Activated T-cell treated with anti-CD3 and anti-CD28 coated beads, Interleukin-2, amount 50 U/mL, for 4 hours (primary cell): ENCODE measurements around the gene RCAN2. TPM values are rescaled to one million over a fixed set of nuclear protein-coding genes. Genes with fewer than 3 reads are reported as not detected.

ENCODE experiments used
- ATAC-seq, 2 donors: fragments of 200-7000 bp; cut with Tn5 transposase; one replicate each; pipeline ENCODE4 v1.10.0; 2021
- DNase-seq: peaks from one replicate; pipeline ENCODE4 v3.0.0-alpha.2; 2020
- H3K27me3 Mint-ChIP-seq: one replicate; pipeline ENCODE4 v1.8.0; 2021; ENCODE audit warnings: low read depth, mixed read lengths
- H3K36me3 Mint-ChIP-seq: one replicate; pipeline ENCODE4 v1.8.0; 2022; ENCODE audit warnings: mixed read lengths; ENCODE audit not compliant: insufficient read depth
- H3K4me1 Mint-ChIP-seq: one replicate; pipeline ENCODE4 v1.8.0; 2021; ENCODE audit warnings: low read depth, mixed read lengths
- H3K4me3 Mint-ChIP-seq: one replicate; pipeline ENCODE4 v1.8.0; 2021; ENCODE audit warnings: mild to moderate bottlenecking, moderate library complexity, mixed read lengths
- H3K9me3 Mint-ChIP-seq: one replicate; pipeline ENCODE4 v1.8.0; 2021; ENCODE audit warnings: mixed read lengths
- total RNA-seq, 3 donors: library from RNA; stranded (reverse); gene quantifications; one replicate each; pipeline ENCODE4 v1.2.1, GENCODE V29; 2021

RCAN2 gene
- total RNA-seq, 3 donors from 2014 or later, result 0.48 to 1.5 (median 1.1) TPM

- no peaks in the 10 kb centered on the region for H3K27me3 Mint-ChIP-seq
- H3K4me1 Mint-ChIP-seq, result peaks cover 9% of the 10 kb centered on the region
- H3K9me3 Mint-ChIP-seq, result no peaks in the 10 kb centered on the region
- no peaks in the 10 kb centered on the region for H3K36me3 Mint-ChIP-seq
- DNase-seq (no peak), ATAC-seq (peak; percentile 63 to 68)
- no peak overlapping the region for H3K4me3 Mint-ChIP-seq
Measured at GRCh38 chr6:46220352-46221221, 270.7 kb downstream of the RCAN2 start.

DNA sequence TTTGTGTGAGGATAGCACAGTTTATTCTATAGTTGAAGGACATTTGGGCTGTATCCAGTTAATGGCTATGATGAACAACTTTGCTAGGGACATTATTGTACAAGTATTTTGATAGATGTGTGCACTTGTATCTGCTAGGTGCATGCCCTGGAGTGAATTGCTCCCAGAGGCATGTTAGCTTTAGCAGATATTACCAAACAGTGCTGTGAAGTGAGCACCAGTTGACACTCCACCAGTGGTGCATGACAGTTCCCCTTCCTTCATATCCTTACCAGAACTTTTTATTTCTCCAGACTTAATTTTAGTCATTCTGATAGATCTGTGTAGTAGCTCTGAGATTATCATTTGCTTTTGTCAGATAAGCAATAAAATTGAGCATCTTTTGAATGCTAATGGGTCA lies 271.6 kb downstream of the RCAN2 start:
- Mint-ChIP-seq H3K9me3 (no peaks in the 10 kb centered on the region), H3K27me3 (no peaks in the 10 kb centered on the region), H3K4me1 (peaks cover 9% of the 10 kb centered on the region), H3K4me3 (no peak overlapping the region), H3K36me3 (no peaks in the 10 kb centered on the region)
- ATAC-seq, result no peak
- no peak for DNase-seq

DNA sequence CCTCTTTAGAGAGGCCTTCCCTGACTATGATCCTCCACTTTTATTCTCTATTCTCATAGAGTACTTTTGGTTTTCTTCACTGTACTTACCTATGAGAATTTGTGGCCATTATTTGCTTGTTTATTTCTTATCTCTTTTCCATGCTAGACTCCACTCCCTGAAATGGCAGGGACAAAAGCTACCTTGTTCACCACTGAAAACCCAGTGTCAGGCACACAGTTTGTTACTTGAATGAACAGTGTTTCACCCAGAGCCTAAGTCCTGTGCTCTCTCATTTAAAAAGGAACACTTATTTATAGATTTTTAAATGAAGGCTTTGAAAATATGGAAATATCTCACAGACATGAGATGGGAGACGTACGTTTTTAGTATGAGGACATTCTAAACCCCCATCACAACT lies 272.8 kb downstream of the RCAN2 start:
- Mint-ChIP-seq H3K4me1 (peaks cover 9% of the 10 kb centered on the region), H3K9me3 (no peaks in the 10 kb centered on the region), H3K27me3 (no peaks in the 10 kb centered on the region), H3K36me3 (no peaks in the 10 kb centered on the region), H3K4me3 (no peak overlapping the region)
- ATAC-seq, result no peak
- DNase-seq, result no peak

DNA sequence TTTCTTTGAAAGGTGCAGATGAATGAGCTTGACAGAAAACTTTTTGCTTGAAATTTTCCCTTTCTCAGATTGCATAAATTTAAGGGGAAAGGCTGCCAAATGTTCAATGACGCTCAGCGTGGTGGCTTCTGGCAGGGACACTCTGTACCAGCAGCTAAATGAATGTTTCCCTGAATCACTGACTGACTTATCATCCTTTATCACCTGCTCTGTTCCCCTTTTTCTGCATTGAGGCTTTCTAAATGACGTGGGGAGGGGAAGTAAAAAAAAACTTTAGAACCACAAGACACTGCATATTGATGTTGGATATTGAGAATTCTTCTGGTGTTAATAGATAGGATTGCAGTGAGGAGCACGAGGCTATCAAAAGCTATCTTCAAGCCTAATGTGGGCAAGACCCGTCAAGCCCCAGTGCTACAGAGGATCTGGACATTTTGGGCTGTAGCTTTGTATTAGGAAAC lies 273.5 kb downstream of the RCAN2 start:
- H3K27me3 Mint-ChIP-seq, result no peaks in the 10 kb centered on the region
- H3K4me3 Mint-ChIP-seq, result no peak overlapping the region
- H3K4me1 Mint-ChIP-seq, result peaks cover 9% of the 10 kb centered on the region
- ATAC-seq (peak; percentile 34 to 55), DNase-seq (no peak)
- no peaks in the 10 kb centered on the region for H3K36me3 Mint-ChIP-seq
- no peaks in the 10 kb centered on the region for H3K9me3 Mint-ChIP-seq

DNA sequence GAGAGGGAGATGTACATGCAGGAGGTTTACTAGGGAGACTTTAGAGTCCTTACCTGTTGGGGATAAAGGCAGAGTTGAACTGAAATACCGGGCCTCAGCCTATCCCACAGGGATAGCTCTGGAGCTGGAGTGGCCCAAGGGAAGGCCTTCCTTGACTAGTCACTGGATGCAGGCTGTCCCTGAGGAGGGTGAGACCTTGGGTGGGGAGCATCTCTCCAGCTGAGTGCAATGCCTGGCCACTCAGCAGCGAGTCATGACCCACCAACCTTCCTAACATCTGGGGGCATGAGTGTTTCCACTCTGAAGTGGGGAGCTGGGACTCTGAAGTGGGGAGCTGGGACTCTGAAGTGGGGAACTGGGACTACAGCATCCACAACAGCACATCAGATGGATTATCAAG lies 274.4 kb downstream of the RCAN2 start:
- DNase-seq, result no peak
- H3K9me3 Mint-ChIP-seq, result no peaks in the 10 kb centered on the region

DNA sequence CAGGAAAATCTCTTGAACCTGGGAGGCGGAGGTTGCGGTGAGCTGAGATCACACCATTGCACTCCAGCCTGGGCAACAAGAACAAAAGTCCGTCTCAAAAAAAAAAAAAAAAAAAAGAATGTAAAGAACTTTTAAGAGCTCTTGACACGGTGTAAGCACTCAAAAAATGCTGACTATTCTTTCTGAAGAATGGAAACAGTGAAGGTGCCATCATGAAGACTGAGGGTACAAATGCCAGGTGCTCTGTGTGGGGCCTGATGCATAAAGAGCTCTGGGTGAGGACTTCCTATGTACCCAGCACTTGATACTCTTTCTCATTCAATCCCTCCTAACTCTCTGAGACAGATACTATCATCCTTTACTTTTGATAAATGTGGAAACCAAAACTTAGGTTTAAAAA lies 275.5 kb downstream of the RCAN2 start:
- Mint-ChIP-seq H3K36me3 (no peaks in the 10 kb centered on the region), H3K4me1 (peaks cover 8% of the 10 kb centered on the region), H3K4me3 (no peak overlapping the region), H3K27me3 (no peaks in the 10 kb centered on the region), H3K9me3 (no peaks in the 10 kb centered on the region)
- ATAC-seq (no peak), DNase-seq (no peak)

More for the DNA sequence above, 274.4 kb downstream of the RCAN2 start:
- ATAC-seq, result no peak
- Mint-ChIP-seq H3K27me3 (no peaks in the 10 kb centered on the region), H3K4me3 (no peak overlapping the region), H3K36me3 (no peaks in the 10 kb centered on the region), H3K4me1 (peaks cover 9% of the 10 kb centered on the region)

DNA sequence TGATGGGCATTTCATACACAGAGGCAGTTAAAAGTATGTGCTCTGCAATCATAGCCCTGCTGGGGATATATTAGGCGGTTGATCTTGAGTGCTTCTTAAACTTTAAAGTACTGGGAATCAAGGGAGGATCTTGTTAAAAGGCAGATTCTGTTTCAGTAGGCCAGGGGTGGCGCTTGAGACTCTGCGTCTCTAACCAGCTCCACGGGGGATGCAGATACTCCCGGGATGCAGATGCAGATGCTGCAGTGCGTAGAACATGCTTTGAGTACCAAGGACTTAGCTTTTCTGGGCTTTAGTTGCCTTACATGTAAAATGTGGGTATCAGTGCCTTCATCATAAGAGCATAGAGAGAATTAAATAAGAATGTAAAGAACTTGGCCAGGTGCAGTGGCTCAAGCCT lies 276.0 kb downstream of the RCAN2 start:
- Mint-ChIP-seq H3K4me3 (no peak overlapping the region), H3K4me1 (peaks cover 3% of the 10 kb centered on the region), H3K36me3 (no peaks in the 10 kb centered on the region), H3K27me3 (no peaks in the 10 kb centered on the region), H3K9me3 (no peaks in the 10 kb centered on the region)
- no peak for ATAC-seq
- no peak for DNase-seq

- Mint-ChIP-seq H3K4me3 (no peak overlapping the region), H3K9me3 (no peaks in the 10 kb centered on the region), H3K36me3 (no peaks in the 10 kb centered on the region), H3K4me1 (no peaks in the 10 kb centered on the region), H3K27me3 (peaks cover 4% of the 10 kb centered on the region)
- ATAC-seq (no peak), DNase-seq (no peak)
Measured at GRCh38 chr6:46211917-46212316, 279.3 kb downstream of the RCAN2 start.

- no peak for ATAC-seq
- H3K9me3 Mint-ChIP-seq, result no peaks in the 10 kb centered on the region
- peaks cover 6% of the 10 kb centered on the region for H3K27me3 Mint-ChIP-seq
- DNase-seq, result no peak
- H3K4me3 Mint-ChIP-seq, result no peak overlapping the region
- H3K36me3 Mint-ChIP-seq, result no peaks in the 10 kb centered on the region
- H3K4me1 Mint-ChIP-seq, result no peaks in the 10 kb centered on the region
Measured at GRCh38 chr6:46210294-46210693, 281.0 kb downstream of the RCAN2 start.

- H3K9me3 Mint-ChIP-seq, result peaks cover 2% of the 10 kb centered on the region
- ATAC-seq, result no peak
- DNase-seq, result no peak
- peaks cover 14% of the 10 kb centered on the region for H3K27me3 Mint-ChIP-seq
- H3K36me3 Mint-ChIP-seq, result no peaks in the 10 kb centered on the region
- H3K4me3 Mint-ChIP-seq, result no peak overlapping the region
- no peaks in the 10 kb centered on the region for H3K4me1 Mint-ChIP-seq
Measured at GRCh38 chr6:46208303-46208702, 282.9 kb downstream of the RCAN2 start.

- no peak for DNase-seq
- no peaks in the 10 kb centered on the region for H3K36me3 Mint-ChIP-seq
- H3K27me3 Mint-ChIP-seq, result peaks cover 14% of the 10 kb centered on the region
- no peaks in the 10 kb centered on the region for H3K4me1 Mint-ChIP-seq
- no peak overlapping the region for H3K4me3 Mint-ChIP-seq
- H3K9me3 Mint-ChIP-seq, result peaks cover 5% of the 10 kb centered on the region
- ATAC-seq, result no peak
Measured at GRCh38 chr6:46207174-46207573, 284.1 kb downstream of the RCAN2 start.

GRCh38 chr6:46204880-46205650 lies 286.2 kb downstream of the RCAN2 start:
- Mint-ChIP-seq H3K4me1 (no peaks in the 10 kb centered on the region), H3K36me3 (no peaks in the 10 kb centered on the region), H3K27me3 (peaks cover 14% of the 10 kb centered on the region), H3K9me3 (peaks cover 5% of the 10 kb centered on the region), H3K4me3 (no peak overlapping the region)
- DNase-seq, result no peak
- no peak for ATAC-seq

DNA sequence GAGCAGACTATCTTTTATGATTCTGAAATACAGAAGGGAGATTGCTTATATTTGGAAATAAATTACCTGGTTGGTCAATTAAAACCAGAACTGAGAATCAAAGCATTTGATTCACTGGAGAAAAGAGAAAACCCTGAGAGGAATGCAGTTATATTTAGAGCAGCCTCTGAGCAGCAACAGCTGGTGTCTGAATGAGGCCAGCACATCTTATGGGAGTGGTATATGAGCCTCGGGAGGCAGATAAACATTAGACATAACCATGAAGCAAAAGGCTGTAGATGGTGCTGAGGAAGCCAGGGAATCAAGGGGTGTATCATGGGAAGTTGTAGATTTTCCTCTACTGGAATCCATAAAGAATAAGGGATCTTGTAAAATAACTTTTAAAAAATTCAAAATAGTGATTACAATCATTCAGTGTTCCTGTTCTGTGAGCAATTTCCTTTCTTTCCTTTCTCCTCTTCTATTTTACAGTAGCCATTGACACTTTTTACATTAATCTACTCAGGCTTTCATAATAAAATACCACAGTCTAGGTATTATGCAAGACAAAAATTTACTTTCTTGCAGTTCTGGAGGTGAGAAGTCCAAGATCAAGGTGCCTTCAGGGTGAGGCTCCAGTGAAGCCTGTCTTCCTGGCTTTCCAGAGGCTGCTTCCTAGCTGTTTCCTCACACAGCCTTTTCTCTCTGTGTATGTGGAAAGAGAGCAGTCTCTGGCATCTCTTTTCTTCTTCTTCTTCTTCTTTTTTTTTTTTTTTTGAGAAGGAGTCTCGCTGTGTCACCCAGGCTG lies 287.7 kb downstream of the RCAN2 start:
- Mint-ChIP-seq H3K27me3 (peaks cover 14% of the 10 kb centered on the region), H3K36me3 (no peaks in the 10 kb centered on the region), H3K4me1 (no peaks in the 10 kb centered on the region), H3K4me3 (no peak overlapping the region), H3K9me3 (peaks cover 5% of the 10 kb centered on the region)
- DNase-seq, result no peak
- ATAC-seq, result no peak

DNA sequence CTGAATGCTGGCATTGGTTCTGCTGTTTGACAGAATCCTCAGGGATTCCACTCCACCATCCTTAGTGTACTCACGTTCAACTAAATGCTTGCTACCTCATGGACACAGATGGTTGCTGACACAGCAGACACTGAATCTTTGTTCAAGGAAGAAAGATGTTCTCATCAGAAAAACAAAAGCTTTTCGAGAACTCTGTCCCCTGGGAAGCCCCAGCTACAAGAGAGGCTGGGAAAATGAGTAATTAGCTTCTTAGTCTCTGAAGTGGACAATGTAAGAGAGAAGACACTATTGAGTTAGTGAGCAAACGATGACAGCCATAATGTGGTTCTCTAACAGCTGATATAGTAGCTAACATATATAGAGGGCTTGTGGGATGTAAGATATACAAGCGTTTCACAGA lies 289.5 kb downstream of the RCAN2 start:
- no peaks in the 10 kb centered on the region for H3K4me1 Mint-ChIP-seq
- ATAC-seq, result no peak
- H3K9me3 Mint-ChIP-seq, result peaks cover 5% of the 10 kb centered on the region
- H3K36me3 Mint-ChIP-seq, result no peaks in the 10 kb centered on the region
- peaks cover 12% of the 10 kb centered on the region for H3K27me3 Mint-ChIP-seq
- no peak for DNase-seq
- H3K4me3 Mint-ChIP-seq, result no peak overlapping the region
